ENCODE data around the gene TRUB2.

Gene TRUB2

DNA sequence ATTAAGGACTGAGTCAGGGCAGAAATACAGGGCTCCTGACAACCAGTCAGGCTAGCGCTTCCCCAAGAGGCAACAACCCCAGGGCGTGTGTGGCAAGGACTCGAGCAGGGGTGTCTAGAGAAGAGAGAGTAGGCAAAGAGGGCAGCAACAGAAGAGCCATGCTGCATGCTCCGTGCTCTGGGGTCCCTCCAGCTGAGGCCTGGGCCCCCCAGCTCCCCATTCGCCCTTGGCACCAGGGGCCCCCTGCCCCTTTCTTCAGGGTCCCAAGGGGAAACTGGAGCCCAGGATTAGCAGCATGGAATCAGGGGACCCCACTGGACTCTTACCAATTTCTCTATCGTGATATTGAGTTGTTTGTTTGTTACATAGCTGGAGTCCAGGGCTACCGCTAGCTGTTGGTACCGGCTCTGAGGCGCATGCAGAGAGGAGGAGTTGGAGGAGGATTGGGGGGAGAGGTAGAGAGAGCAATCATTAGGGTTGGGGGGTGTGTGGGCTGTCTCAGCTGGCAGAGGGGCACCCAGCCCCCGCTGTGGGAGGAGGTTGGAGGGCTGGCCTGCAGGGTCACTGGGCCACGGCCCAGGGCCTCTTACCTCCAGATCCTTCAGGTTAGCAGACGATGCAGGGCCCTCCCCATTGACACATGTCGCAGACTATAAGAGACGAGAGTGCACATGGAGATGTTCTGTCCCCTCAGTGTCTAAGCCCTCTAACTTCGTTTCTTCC, 55.2 kb downstream of the TRUB2 start:
- H3K27ac ChIP-seq (ENCODE audit: low read depth, low read length): no peak overlapping the region
- no peaks in the 10 kb centered on the region for H3F3A ChIP-seq (ENCODE audit: control insufficient read depth, insufficient read depth)
- peaks cover 5% of the 10 kb centered on the region for H3K36me3 ChIP-seq (ENCODE audit: control insufficient read depth, low read length)

DNA sequence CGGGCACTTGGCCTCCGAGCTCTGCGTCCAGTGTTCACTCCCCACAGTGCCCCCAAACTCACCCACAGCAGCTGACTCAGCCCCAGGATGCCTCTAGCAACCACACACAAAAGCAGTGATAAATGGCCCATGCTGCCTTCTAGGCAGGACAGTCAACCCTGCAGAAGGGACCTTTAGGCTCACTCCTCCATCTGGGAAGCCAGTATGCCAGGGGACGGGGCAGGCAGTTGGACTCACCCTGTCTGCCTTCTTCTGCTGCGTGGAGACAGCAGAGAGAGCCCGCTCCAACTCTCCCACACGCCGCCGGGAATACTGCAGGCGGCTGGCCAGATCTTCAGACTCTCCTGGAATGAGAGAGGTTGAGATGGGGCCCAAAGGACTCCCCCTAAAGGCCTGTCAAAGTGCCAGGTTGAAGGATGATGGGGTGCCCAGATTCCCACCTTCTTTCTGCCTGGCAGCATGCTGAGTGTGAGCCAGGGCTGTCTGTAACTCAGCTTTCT, 56.8 kb downstream of the TRUB2 start:
- no peaks in the 10 kb centered on the region; the same call in 1 of the 2 replicates for H3K36me3 ChIP-seq (ENCODE audit: control insufficient read depth, low read length)

More for the DNA sequence above, 55.2 kb downstream of the TRUB2 start:
- Histone ChIP-seq H3K27me3 (ENCODE audit: control insufficient read depth, low read length) (no peaks in the 10 kb centered on the region), H3K4me1 (ENCODE audit: control insufficient read depth, low read length) (no peaks in the 10 kb centered on the region), H3K4me3 (ENCODE audit: low read length) (no peak overlapping the region), H3K9me2 (replicated peaks; ENCODE audit: control insufficient read depth, low read length) (no peaks in the 10 kb centered on the region), H3K4me2 (ENCODE audit: low read length) (no peak overlapping the region), H4K20me1 (ENCODE audit: control insufficient read depth, insufficient read depth, low read depth, low read length) (no peaks in the 10 kb centered on the region), H3K79me2 (ENCODE audit: control insufficient read depth, low read length) (no peaks in the 10 kb centered on the region), H3K9me3 (ENCODE audit: control insufficient read depth, insufficient read depth, low read length) (no peaks in the 10 kb centered on the region)
- TF ChIP-seq EZH2phosphoT487 (IDR thresholded peaks at IDR 0.05; ENCODE audit: borderline replicate concordance, low read length): no peak
- TF ChIP-seq, protein P1, sequence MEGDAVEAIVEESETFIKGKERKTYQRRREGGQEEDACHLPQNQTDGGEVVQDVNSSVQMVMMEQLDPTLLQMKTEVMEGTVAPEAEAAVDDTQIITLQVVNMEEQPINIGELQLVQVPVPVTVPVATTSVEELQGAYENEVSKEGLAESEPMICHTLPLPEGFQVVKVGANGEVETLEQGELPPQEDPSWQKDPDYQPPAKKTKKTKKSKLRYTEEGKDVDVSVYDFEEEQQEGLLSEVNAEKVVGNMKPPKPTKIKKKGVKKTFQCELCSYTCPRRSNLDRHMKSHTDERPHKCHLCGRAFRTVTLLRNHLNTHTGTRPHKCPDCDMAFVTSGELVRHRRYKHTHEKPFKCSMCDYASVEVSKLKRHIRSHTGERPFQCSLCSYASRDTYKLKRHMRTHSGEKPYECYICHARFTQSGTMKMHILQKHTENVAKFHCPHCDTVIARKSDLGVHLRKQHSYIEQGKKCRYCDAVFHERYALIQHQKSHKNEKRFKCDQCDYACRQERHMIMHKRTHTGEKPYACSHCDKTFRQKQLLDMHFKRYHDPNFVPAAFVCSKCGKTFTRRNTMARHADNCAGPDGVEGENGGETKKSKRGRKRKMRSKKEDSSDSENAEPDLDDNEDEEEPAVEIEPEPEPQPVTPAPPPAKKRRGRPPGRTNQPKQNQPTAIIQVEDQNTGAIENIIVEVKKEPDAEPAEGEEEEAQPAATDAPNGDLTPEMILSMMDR (IDR thresholded peaks at IDR 0.05; ENCODE audit: low read depth, low read length, poor library complexity, severe bottlenecking): no peak

DNA sequence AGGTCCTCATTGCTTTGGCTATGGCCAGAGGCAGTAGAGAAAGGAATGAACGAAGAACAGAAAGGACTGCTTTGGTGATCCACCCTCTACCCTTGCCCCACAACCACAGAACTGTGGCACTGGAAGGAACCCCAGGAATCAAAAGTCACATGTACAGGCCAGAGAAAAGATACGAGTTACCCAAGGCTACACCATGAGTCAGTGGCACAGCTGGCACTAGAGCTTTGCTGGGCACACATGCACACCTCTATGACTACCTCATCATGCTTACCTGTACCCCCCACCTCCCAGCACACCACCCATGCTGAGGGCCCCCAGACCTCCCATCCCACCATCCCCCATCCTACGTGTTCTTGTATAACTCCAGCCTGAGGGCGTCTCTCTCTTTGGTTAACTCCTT, 59.6 kb downstream of the TRUB2 start:
- no peaks in the 10 kb centered on the region; the same call in 1 of the 2 replicates for H3K36me3 ChIP-seq (ENCODE audit: control insufficient read depth, low read length)
- no peak for TF ChIP-seq EZH2phosphoT487 (IDR thresholded peaks at IDR 0.05; ENCODE audit: borderline replicate concordance, low read length)
- TF ChIP-seq, protein P1 (IDR thresholded peaks at IDR 0.05; ENCODE audit: low read depth, low read length, poor library complexity, severe bottlenecking): no peak

More for the DNA sequence above, 56.8 kb downstream of the TRUB2 start:
- H3K4me3 ChIP-seq (ENCODE audit: low read length): no peak overlapping the region
- no peaks in the 10 kb centered on the region for H3K79me2 ChIP-seq (ENCODE audit: control insufficient read depth, low read length)
- H3K4me1 ChIP-seq (ENCODE audit: control insufficient read depth, low read length): no peaks in the 10 kb centered on the region
- H3K9me3 ChIP-seq (ENCODE audit: control insufficient read depth, insufficient read depth, low read length): no peaks in the 10 kb centered on the region
- H3K27me3 ChIP-seq (ENCODE audit: control insufficient read depth, low read length): no peaks in the 10 kb centered on the region
- no peak overlapping the region for H3K27ac ChIP-seq (ENCODE audit: low read depth, low read length)
- no peaks in the 10 kb centered on the region for H4K20me1 ChIP-seq (ENCODE audit: control insufficient read depth, insufficient read depth, low read depth, low read length)
- H3F3A ChIP-seq (ENCODE audit: control insufficient read depth, insufficient read depth): no peaks in the 10 kb centered on the region
- H3K9me2 ChIP-seq (replicated peaks; ENCODE audit: control insufficient read depth, low read length): no peaks in the 10 kb centered on the region
- H3K4me2 ChIP-seq (ENCODE audit: low read length): no peak overlapping the region
- TF ChIP-seq EZH2phosphoT487 (IDR thresholded peaks at IDR 0.05; ENCODE audit: borderline replicate concordance, low read length): no peak
- TF ChIP-seq, protein P1 (IDR thresholded peaks at IDR 0.05; ENCODE audit: low read depth, low read length, poor library complexity, severe bottlenecking): no peak

More for the DNA sequence above, 59.6 kb downstream of the TRUB2 start:
- Histone ChIP-seq H3K79me2 (ENCODE audit: control insufficient read depth, low read length) (no peaks in the 10 kb centered on the region), H3K4me3 (ENCODE audit: low read length) (no peak overlapping the region), H3K27me3 (ENCODE audit: control insufficient read depth, low read length) (no peaks in the 10 kb centered on the region), H3F3A (ENCODE audit: control insufficient read depth, insufficient read depth) (no peaks in the 10 kb centered on the region), H4K20me1 (ENCODE audit: control insufficient read depth, insufficient read depth, low read depth, low read length) (no peaks in the 10 kb centered on the region), H3K9me3 (ENCODE audit: control insufficient read depth, insufficient read depth, low read length) (no peaks in the 10 kb centered on the region), H3K9me2 (replicated peaks; ENCODE audit: control insufficient read depth, low read length) (no peaks in the 10 kb centered on the region), H3K4me1 (ENCODE audit: control insufficient read depth, low read length) (no peaks in the 10 kb centered on the region), H3K27ac (ENCODE audit: low read depth, low read length) (no peak overlapping the region), H3K4me2 (ENCODE audit: low read length) (no peak overlapping the region)
